Astrocyte (in vitro differentiated cells and primary cell): Measurements from ENCODE around the gene MYEOV. TPM values are rescaled to one million over a fixed set of nuclear protein-coding genes. Genes with fewer than 3 reads are reported as not detected.

Experiments
- DNase-seq: peaks from one replicate; pipeline ENCODE4 v3.0.0-alpha.2; 2010; ENCODE audit warnings: low read depth
- FAIRE-seq: peaks from 2 replicates; lab custom pipeline; 2011; peaks lifted over from hg19 to GRCh38; lab: Jason Lieb, UNC
- H2AFZ ChIP-seq: 2 replicates; pipeline ENCODE4 v1.6.0; 2012; ENCODE audit warnings: low read depth, low read length, inconsistent platforms
- H3K27ac ChIP-seq: 2 replicates; pipeline ENCODE4 v1.5.1; 2011; ENCODE audit warnings: low read depth, low read length, inconsistent platforms
- H3K27me3 ChIP-seq: 2 replicates; pipeline ENCODE4 v1.6.0; 2011; ENCODE audit warnings: low read length, inconsistent platforms; ENCODE audit not compliant: insufficient read depth
- H3K36me3 ChIP-seq: 2 replicates; pipeline ENCODE4 v1.5.1; 2011; ENCODE audit warnings: low read length, inconsistent platforms; ENCODE audit not compliant: insufficient read depth
- H3K4me1 ChIP-seq: 2 replicates; pipeline ENCODE4 v1.5.1; 2011; ENCODE audit warnings: low read length, inconsistent platforms; ENCODE audit not compliant: insufficient read depth
- H3K4me2 ChIP-seq: 2 replicates; pipeline ENCODE4 v1.6.0; 2012; ENCODE audit warnings: low read length, inconsistent platforms
- H3K4me3 ChIP-seq: 2 replicates; pipeline ENCODE4 v1.5.1; 2011; ENCODE audit warnings: low read depth, mild to moderate bottlenecking, low read length, inconsistent platforms; ENCODE audit not compliant: insufficient read depth
- H3K79me2 ChIP-seq: 2 replicates; pipeline ENCODE4 v1.6.0; 2012; ENCODE audit warnings: mild to moderate bottlenecking, low read length, inconsistent platforms; ENCODE audit not compliant: insufficient read depth
- H3K9ac ChIP-seq: 2 replicates; pipeline ENCODE4 v1.6.0; 2012; ENCODE audit warnings: mild to moderate bottlenecking, low read length, inconsistent platforms
- H3K9me3 ChIP-seq: 2 replicates; pipeline ENCODE4 v1.5.1; 2012; ENCODE audit warnings: low read depth, mild to moderate bottlenecking, low read length, inconsistent platforms; ENCODE audit not compliant: insufficient read depth
- H4K20me1 ChIP-seq: 2 replicates; pipeline ENCODE4 v1.6.0; 2012; ENCODE audit warnings: low read length, inconsistent platforms; ENCODE audit not compliant: insufficient read depth
- H3K27ac Mint-ChIP-seq: one replicate; pipeline ENCODE4 v1.8.0; 2021; ENCODE audit warnings: mild to moderate bottlenecking, mixed read lengths; ENCODE audit not compliant: unreplicated experiment
- H3K27me3 Mint-ChIP-seq: one replicate; pipeline ENCODE4 v1.8.0; 2021; ENCODE audit warnings: low read depth, mixed read lengths; ENCODE audit not compliant: unreplicated experiment
- H3K36me3 Mint-ChIP-seq: one replicate; pipeline ENCODE4 v1.8.0; 2021; ENCODE audit warnings: low read depth, mixed read lengths; ENCODE audit not compliant: unreplicated experiment
- H3K4me1 Mint-ChIP-seq: one replicate; pipeline ENCODE4 v1.8.0; 2021; ENCODE audit warnings: low read depth, mixed read lengths; ENCODE audit not compliant: unreplicated experiment
- H3K4me3 Mint-ChIP-seq: one replicate; pipeline ENCODE4 v1.8.0; 2021; ENCODE audit warnings: mild to moderate bottlenecking, moderate library complexity, mixed read lengths; ENCODE audit not compliant: unreplicated experiment
- H3K9me3 Mint-ChIP-seq: one replicate; pipeline ENCODE4 v1.8.0; 2021; ENCODE audit warnings: mild to moderate bottlenecking, mixed read lengths; ENCODE audit not compliant: unreplicated experiment
- CTCF ChIP-seq: IDR thresholded peaks from 2 replicates; pipeline ENCODE4 v1.5.1; 2011; ENCODE audit warnings: low read depth, mild to moderate bottlenecking, inconsistent platforms, low read length, moderate library complexity; ENCODE audit not compliant: insufficient read depth
- EZH2 ChIP-seq: IDR thresholded peaks from 2 replicates; pipeline ENCODE4 v1.6.1; 2012; ENCODE audit warnings: mild to moderate bottlenecking, low read length, inconsistent platforms; ENCODE audit not compliant: insufficient read depth
- total RNA-seq: library from RNA; stranded (reverse); gene quantifications from 2 replicates; pipeline ENCODE4 v1.2.1, GENCODE V29; 2021

The MYEOV gene
- total RNA-seq, 1 donor from 2014 or later, result not detected

GRCh38 chr11:69300120-69301060 lies 6.4 kb downstream of the MYEOV start:
- peak overlapping the region; percentile 94 for H3K27ac ChIP-seq
- H3K4me3 ChIP-seq, result no peak overlapping the region
- H3K79me2 ChIP-seq, result no peaks in the 10 kb centered on the region
- DNase-seq (no peak), FAIRE-seq (no peak)
- peak overlapping the region; percentile 35 for H3K4me2 ChIP-seq
- TF ChIP-seq CTCF (no peak), EZH2 (no peak)
- Mint-ChIP-seq H3K36me3 (peaks cover 2% of the 10 kb centered on the region), H3K27me3 (peaks cover 24% of the 10 kb centered on the region), H3K27ac (peak overlapping the region; percentile 50), H3K4me1 (peaks cover 22% of the 10 kb centered on the region), H3K9me3 (peaks cover 10% of the 10 kb centered on the region), H3K4me3 (no peak overlapping the region)
- H2AFZ ChIP-seq, result no peak overlapping the region
- no peaks in the 10 kb centered on the region for H3K36me3 ChIP-seq
- H4K20me1 ChIP-seq, result no peaks in the 10 kb centered on the region
- no peaks in the 10 kb centered on the region for H3K9me3 ChIP-seq
- peak overlapping the region; percentile 76 for H3K9ac ChIP-seq
- H3K4me1 ChIP-seq, result peaks cover 58% of the 10 kb centered on the region
- no peaks in the 10 kb centered on the region for H3K27me3 ChIP-seq

- no peak overlapping the region for H3K4me3 Mint-ChIP-seq
- H3K36me3 ChIP-seq, result no peaks in the 10 kb centered on the region
- H3K27me3 Mint-ChIP-seq, result peaks cover 28% of the 10 kb centered on the region
- no peak overlapping the region for H3K4me3 ChIP-seq
- H3K27me3 ChIP-seq, result no peaks in the 10 kb centered on the region
- H2AFZ ChIP-seq, result no peak overlapping the region
- peaks cover 2% of the 10 kb centered on the region for H3K36me3 Mint-ChIP-seq
- peaks cover 22% of the 10 kb centered on the region for H3K4me1 Mint-ChIP-seq
- H4K20me1 ChIP-seq, result no peaks in the 10 kb centered on the region
- FAIRE-seq (no peak), DNase-seq (no peak)
- H3K27ac ChIP-seq, result peak overlapping the region; percentile 94
- H3K4me1 ChIP-seq, result peaks cover 56% of the 10 kb centered on the region
- H3K9ac ChIP-seq, result no peak overlapping the region
- H3K9me3 ChIP-seq, result no peaks in the 10 kb centered on the region
- no peaks in the 10 kb centered on the region for H3K79me2 ChIP-seq
- H3K9me3 Mint-ChIP-seq, result peaks cover 10% of the 10 kb centered on the region
- TF ChIP-seq EZH2, result no peak
- TF ChIP-seq CTCF, result no peak
- H3K27ac Mint-ChIP-seq, result no peak overlapping the region
- peak overlapping the region; percentile 64 for H3K4me2 ChIP-seq
Observed at GRCh38 chr11:69301081-69301454, 7.1 kb downstream of the MYEOV start.
